Activated T-cell treated with anti-CD3 and anti-CD28 coated beads for 24 hours (primary cell): Measurements from ENCODE around the gene RNASE13.

Experiments
- DNase-seq: peaks from one replicate; pipeline ENCODE4 v3.0.0-alpha.2; 2020; ENCODE audit warnings: low read depth

RNASE13 gene, protein sequence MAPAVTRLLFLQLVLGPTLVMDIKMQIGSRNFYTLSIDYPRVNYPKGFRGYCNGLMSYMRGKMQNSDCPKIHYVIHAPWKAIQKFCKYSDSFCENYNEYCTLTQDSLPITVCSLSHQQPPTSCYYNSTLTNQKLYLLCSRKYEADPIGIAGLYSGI

DNA sequence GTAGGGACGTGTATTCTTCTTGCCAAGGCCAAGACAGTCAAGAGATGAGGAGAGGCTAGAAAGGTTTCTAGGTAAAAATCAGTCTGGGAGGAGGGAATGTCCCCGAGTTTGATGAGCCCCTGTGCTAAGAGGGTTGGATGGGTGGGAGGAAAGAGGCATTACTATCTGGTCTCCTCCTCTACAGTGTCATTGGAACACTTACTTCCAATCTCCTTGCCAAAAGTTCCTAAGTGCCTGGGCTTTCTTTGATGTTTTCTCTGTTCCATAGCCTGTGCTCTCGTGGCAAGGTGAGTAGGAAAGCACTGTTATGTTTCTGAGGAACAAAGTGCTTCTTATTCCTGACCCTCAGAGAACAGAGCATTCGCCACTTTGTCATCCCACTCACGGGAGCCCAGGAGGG, at the start of gene RNASE13:
RNASE13 (minus strand) TSS at position 101 of the 400 bp plus-strand sequence. CDS start 519 bp downstream, outside the sequence.
- DNase-seq, result no peak

DNA sequence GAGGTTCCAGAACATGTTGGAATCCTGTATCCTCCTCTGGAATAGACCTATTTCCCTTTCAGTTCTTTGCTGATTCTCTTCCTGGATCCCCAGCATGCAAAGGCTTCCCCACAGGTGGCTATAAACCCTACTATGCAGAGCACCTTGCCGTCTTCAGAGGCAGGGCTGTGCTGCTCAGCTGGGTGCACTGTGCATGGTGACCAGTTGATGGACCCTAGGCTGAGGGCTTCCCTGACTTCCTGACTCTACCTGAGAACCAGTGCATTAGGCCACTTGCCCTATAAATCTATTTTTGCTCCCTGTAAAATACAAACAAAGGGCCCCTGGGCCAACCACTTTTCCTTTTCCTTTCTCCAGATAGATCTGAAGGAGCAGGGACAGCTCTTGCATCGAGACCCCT, 49.8 kb upstream of the RNASE13 start:
- no peak for DNase-seq

DNA sequence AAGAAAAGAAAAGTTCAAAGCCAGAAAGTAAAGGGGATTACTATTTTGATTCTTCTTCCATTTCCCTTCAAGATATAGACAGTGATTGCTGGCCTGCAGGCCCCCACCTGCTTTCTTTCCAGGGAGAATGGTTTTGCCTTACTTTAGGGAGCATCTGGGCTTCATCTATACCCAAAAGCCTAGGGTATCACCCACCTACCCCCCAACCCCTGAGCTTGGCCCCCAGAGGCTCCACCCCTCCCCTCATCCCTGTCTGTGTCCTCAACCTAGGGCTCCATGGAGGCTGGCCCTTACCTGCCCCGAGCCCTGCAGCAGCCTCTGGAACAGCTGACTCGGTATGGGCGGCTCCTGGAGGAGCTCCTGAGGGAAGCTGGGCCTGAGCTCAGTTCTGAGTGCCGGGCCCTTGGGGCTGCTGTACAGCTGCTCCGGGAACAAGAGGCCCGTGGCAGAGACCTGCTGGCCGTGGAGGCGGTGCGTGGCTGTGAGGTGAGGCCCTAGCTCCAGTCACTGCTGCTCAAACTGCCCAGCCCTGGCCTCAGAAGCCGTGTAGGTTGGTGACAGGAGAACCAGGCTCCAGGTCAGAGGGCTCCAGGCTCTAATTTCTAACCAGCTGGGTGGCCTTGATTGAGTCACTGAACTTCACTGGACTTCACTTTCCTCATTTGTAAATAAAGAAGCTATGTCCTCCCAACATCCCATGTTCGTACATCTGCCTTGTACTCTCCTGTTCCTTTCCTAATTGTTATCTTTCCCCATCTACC, 49.1 kb upstream of the RNASE13 start:
- no peak for DNase-seq

DNA sequence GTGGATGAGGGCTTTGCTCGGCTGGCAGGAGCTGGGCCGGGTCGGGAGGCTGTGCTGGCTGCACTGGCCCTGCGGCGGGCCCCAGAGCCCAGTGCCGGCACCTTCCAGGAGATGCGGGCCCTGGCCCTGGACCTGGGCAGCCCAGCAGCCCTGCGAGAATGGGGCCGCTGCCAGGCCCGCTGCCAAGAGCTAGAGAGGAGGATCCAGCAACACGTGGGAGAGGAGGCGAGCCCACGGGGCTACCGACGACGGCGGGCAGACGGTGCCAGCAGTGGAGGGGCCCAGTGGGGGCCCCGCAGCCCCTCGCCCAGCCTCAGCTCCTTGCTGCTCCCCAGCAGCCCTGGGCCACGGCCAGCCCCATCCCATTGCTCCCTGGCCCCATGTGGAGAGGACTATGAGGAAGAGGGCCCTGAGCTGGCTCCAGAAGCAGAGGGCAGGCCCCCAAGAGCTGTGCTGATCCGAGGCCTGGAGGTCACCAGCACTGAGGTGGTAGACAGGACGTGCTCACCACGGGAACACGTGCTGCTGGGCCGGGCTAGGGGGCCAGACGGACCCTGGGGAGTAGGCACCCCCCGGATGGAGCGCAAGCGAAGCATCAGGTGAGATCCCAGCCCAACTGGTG, 47.0 kb upstream of the RNASE13 start:
- DNase-seq, result no peak

DNA sequence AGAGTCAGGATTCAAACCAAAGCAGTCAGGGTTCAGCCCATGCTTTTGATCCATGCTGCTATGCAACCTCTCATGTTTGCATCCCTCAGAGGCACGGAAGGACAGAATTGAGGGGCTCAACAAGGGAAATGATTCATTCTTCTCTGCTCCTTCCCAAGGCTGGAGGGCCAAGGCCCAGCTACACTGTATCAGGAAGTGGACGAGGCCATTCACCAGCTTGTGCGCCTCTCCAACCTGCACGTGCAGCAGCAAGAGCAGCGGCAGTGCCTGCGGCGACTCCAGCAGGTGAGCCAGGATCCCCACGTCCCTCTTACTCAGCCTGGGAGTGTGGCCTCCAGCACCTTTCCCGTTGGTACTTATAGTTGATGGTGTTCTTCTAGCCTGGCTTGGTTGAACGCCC, 44.1 kb upstream of the RNASE13 start:
- DNase-seq, result no peak

DNA sequence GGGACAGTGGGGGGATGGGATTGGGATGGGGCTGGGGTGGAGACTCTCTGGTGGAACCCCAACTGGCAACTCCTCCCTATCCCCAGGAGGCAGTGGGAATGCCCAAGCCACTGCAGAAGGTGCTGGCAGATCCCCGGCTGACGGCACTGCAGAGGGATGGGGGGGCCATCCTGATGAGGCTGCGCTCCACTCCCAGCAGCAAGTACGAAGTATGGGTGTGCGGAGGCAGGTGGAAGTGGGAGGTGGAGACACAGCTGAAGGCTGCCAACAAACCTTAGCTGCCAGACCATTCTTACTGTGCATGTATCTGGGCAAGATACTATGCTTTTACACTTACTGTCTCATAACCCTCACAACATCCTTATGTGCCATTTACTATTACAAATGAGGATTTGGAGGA, 43.7 kb upstream of the RNASE13 start:
- DNase-seq, result no peak

DNA sequence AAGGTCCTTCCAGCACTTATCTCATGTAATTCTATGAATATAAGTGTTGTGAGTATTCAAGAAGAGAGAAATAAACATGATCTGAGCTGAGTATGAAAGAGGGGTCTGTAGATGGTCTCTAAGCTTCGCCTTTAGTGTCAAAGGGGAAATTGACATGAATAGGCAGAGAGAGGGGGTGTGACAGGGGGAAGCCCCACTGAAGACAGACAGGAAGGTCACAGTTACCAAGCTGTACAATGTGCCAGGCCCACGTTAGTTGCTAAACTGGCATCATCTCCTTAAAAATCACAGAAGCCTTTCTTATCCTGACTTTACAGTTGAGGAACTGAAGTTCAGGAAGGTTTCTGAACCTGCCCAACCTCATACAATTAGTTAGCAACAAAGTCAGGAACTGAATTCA, 43.1 kb upstream of the RNASE13 start:
- no peak for DNase-seq

DNA sequence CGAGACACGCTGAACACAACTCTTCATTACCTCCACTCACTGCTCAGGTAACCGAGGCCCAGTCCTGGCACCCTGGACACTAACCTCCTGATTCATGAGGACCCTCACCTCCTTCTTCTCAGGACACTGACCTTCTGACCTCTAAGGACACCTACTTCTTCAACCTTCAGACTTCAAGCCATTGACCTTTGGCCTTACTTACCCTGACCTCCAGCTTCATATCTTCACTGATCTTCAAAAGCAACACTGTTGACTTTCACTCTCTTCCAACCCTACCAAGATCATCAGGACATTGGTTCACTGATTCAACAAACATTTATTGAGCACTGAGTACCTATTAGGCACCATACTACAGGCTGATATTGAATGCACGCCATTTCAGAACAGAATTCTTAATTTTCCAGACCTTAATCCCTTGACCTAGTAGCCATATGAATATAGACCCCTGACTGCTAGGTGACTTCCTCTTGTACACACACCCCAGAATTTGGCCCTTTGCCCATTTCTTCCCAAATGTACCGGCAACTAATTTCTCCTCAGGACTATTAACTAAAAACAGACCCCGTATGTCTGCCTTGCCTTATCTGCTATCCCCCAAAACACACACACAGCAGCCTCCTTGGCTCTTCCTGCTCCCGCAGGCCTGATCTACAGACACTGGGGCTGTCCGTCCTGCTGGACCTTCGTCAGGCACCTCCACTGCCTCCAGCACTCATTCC, 41.3 kb upstream of the RNASE13 start:
- no peak for DNase-seq

DNA sequence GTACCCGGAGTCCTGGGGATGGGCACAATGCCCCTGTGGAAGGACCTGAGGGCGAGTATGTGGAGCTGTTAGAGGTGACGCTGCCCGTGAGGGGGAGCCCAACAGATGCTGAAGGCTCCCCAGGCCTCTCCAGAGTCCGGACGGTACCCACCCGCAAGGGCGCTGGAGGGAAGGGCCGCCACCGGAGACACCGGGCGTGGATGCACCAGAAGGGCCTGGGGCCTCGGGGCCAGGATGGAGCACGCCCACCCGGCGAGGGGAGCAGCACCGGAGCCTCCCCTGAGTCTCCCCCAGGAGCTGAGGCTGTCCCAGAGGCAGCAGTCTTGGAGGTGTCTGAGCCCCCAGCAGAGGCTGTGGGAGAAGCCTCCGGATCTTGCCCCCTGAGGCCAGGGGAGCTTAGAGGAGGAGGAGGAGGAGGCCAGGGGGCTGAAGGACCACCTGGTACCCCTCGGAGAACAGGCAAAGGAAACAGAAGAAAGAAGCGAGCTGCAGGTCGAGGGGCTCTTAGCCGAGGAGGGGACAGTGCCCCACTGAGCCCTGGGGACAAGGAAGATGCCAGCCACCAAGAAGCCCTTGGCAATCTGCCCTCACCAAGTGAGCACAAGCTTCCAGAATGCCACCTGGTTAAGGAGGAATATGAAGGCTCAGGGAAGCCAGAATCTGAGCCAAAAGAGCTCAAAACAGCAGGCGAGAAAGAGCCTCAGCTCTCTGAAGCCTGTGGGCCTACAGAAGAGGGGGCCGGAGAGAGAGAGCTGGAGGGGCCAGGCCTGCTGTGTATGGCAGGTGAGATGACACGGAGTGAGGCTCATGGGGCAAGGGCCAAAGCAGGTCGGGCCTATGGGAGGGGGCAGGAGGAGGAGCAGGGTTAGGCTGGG, 40.0 kb upstream of the RNASE13 start:
- no peak for DNase-seq

DNA sequence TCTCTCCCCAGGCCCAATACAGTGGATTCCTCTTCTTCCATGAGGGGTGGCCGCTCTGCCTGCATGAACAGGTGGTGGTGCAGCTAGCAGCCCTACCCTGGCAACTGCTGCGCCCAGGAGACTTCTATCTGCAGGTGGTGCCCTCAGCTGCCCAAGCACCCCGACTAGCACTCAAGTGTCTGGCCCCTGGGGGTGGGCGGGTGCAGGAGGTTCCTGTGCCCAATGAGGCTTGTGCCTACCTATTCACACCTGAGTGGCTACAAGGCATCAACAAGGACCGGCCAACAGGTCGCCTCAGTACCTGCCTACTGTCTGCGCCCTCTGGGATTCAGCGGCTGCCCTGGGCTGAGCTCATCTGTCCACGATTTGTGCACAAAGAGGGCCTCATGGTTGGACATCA, 39.3 kb upstream of the RNASE13 start:
- no peak for DNase-seq

DNA sequence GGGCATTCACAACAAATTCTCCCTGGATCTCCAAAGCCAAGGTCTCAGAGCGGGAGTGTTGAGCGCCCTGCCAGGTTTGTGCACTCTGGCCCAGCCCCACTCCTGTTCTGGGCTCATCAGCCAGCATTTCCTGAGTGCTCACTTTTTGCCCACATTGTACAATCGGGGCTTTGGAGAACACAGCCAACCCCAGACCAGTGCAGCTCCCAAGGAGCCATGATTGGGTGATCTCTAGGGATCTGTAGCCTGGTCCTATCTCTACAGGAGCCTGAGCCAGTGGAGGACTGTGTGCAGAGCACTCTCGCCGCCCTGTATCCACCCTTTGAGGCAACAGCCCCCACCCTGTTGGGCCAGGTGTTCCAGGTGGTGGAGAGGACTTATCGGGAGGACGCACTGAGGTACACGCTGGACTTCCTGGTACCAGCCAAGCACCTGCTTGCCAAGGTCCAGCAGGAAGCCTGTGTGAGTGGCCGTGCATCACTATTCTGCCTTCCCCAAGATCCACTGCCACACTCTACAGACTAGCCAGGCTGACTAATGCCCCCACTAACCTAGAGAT, 38.3 kb upstream of the RNASE13 start:
- DNase-seq, result no peak

DNA sequence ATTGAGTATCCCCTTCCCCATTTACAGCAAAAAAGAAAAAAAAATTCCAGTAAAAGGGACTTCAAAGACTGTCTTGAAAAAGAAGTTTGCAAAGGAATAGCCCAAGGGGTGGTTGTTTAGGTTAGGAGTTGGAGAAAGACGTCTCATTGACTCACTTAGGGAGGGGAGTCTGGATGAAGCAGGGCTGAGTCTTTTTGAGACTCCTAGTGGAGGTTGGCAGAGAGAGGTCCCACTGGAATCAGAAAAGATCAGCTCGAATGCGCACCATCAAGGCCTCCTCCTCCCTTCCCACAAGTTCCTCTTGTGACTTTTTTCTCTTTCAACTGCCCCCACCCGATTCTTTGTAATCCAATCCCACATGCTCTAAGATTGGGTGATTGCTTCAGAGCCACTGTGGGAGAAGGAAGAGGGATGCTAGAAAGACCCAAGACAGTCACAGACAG, 37.4 kb upstream of the RNASE13 start:
- DNase-seq, result no peak

DNA sequence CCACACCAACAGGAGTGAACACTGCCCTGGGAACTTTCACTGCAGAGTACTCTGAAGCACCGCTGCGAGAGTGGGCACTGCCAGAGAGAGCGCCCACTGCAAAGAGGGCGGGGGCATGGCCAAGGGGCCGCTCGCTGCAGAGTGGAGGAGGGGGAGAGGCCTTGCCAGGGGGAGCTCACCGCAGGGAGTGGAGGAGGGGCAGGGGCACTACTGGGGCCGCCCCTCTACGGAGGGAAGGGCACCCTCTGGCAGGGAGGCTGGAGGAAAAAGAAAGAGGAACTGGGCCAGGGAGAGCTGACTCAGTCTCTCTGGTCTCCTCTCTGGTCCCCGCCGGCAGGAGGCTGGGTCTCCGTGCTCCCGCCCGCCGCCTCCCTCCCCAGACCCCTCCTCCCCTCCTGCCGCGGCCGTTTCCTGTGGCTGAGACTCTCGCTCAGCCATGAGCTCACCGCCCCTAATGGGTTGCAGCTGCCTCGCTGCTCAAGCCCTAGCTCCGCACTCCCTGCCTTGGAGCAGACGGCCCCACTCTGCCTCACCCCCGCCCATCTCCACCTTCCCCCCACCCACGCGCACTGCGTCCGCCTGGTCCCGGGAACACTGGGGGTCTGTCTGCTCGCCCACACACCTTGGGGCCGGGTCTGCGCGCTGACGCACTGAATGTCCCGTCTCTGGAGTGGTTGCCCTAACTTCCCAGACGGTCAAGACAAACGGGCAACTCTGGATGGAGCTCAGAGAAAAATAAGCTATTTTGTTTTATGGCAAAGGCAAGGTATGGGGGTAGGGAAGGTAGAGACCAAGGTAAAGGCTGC, 36.8 kb upstream of the RNASE13 start:
- DNase-seq, result no peak

DNA sequence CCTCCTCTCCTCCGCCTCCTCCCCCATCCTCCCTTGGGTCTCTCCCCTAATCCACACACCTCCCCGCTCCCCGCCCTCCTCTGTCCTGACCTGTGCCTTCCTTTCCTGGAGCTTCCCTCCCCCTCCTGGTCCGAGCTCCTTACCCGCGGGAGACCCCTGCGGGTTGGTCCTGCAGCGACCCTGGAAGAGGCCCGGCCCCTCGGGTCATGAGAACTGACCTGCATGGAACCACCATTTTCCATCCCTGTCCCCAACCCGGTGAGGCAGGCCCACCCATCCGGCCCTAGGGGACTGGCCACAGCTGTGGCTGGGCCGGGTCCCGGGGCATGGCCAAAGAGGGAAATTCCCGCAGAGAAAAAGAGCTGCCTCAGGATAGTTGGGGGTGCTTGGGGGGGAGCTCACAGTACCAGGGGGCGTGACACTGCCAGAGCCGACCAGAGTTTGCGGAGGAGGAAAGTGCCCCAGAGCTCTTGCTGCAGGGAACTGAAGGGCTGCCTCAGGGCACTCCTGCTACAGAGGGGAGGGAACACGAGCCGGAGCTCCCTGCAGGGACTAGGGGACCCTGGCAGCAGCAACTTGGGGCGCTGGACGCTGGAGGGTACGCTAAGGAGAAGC, 36.1 kb upstream of the RNASE13 start:
- DNase-seq, result no peak

DNA sequence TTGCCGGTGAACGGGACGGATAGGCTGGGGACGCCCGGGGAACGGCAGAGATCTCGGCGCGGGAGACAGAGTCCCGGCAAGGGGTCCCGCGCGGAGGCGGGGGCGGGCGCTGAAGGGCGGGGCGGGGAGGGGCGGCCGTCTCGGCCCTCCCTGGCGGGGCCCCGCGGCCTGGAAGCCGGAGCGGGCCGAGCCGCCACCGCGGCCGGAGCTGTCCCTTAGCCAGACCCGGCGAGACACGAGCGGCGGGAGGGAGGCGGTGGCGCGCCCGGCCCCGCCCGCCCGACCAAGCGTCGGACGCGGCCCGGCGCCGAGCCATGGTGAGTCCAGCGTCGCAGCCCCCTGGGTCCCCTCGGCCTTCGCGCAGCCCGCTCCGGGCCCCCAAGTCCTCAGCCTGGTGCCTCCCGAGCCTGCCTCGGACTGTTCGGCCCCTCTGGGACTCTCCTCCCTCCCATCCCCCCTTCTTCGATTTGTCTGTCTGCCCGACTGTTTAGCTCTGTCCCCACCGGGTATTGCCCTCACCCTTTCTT, 35.5 kb upstream of the RNASE13 start, which contains the start of gene ARHGEF40:
ARHGEF40 (plus strand) TSS at position 222 of the 527 bp plus-strand sequence; CDS start at position 315, 93 bp downstream.
- no peak for DNase-seq

DNA sequence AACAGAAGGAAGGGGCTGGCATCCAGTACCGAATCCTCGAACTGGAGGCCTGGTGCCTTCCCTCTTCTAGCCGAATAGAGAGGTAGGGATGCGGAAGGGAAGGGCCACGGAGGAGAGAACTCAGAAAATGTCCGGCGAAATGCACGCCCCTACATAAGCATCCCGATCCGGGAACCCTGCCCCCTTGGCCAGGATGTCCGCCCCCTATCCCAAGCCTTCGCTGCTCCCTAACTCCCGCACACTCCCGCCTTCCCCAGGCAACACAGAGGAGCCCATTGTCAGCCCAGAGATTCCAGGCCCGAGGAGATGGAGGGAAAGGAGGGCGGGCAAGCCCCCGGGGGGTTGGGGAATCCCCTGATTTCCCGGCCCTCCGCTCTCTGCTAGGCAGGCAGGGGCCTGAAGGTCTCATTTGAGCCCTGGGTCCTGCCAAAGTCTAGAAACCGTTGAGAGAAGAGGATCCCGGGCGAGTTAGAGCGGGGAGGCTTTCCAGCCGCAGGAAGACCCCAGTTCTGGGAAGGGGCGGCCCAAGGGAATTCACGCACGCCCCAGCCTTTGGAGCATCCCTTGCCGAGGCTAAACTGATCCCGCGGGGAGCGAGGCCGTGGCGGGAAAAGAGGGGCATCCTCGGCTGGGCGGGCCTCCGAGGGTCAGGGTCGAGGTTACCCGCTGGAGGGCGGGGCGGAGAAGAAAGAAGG, 34.9 kb upstream of the RNASE13 start:
- no peak for DNase-seq

DNA sequence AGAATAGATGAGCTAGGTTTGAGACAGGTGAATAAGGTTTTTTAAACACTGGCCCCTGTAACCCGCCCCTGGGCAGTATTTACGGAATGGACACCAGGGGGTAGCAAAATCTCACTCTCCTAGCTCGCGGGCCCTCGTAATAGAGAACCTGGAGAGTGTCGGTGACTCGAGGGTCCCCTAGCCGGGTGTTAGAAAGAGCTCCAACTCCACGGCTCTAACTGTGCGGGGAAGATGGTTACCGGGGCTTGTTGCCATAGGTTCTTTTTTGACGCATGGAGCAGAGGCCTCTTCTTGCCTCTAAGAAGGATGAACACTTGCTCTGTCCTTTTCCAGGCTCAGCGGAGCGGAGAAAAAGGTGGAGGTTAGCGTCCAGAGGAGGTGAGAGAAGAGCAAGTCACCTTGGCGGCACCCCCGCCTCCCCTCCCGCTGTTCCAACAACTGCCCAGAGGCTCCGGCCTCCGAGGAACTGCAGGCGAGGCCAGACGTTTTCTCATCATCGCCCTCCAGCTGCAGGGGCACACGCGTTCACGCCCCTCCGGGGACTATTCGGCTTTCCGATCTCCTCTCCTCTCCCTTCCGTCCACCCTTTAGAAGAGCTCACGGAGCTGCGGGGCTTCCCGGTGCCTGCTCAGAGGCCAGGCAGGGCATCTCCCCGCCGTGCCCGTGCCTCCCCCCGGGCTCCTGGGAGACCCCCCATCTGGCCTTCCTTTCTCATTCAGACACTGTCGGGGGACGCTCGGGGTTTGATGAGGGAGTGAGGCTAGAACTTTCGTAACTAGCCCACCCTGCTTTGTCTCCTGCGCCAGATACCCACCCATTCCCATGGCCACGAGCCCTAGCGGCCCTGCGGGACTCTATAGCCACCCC, 34.1 kb upstream of the RNASE13 start:
- no peak for DNase-seq

DNA sequence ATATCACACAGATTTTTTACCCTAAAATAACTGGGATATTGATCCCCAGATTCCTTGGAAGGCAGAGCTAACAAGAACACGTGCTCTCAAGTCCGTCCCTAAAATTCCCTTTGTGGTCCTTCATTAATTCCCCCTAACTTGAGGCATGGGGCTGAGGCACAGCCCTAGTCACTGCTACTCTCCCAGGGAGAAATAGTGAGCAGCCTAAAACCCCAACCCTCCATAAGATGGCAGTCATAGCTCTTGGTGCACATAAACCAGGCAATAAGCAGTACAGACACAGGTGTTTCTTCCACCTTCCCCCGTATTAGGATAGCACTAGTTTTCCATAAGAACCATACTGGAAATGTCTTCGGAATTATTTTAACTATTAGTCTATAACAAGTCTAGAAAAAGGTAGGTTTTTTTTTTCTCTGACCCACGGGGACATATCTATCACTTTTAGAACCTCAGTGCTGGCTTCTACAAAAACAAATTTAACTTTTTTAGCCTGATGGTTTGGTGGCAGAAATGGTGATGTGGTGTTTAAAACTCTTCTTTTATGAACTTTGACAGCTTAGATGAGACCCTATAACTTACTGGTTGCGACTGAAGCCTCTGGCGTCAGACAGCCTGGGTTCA, 32.4 kb upstream of the RNASE13 start:
- no peak for DNase-seq
